ENCODE results near the gene HECTD3. TPM values are rescaled to one million over a fixed set of nuclear protein-coding genes. Genes with fewer than 3 reads are reported as not detected.

HECTD3 gene
- polyA plus RNA-seq (2013, experiment 1 of 2): 29.5 TPM
- 29.1 TPM for polyA plus RNA-seq (2013, experiment 2 of 2)

GRCh38 chr1:45010855-45011811 is at the start of gene HECTD3:
Gene HECTD3 (minus strand): TSS chr1:45011324. CDS start chr1:45011257, 67 bp downstream.
- DNase-seq: peak; percentile 72
- no peak within 1 kb of the TSS for H2BK5ac ChIP-seq (ENCODE audit: low read length)
- H2BK15ac ChIP-seq (replicated peaks; ENCODE audit: low read depth): no peak within 1 kb of the TSS
- no peak within 1 kb of the TSS for H4K5ac ChIP-seq (ENCODE audit: low read length)
- peaks cover 3% of the 10 kb centered on the region for H3K36me3 ChIP-seq (ENCODE audit: control insufficient read depth, insufficient read depth, low read length)
- no peak within 1 kb of the TSS for H3K4ac ChIP-seq (ENCODE audit: low read depth, low read length)
- no peak within 1 kb of the TSS for H2BK120ac ChIP-seq (ENCODE audit: low read depth, low read length)
- WGBS (ENCODE audit: extremely low coverage, insufficient coverage, low lambda C conversion rate): no CpG with 5 or more reads among the region's 62 CpGs
- no peak within 1 kb of the TSS for H2AK5ac ChIP-seq (ENCODE audit: low read length)
- H3K23ac ChIP-seq (ENCODE audit: low read length): no peak within 1 kb of the TSS
- peak within 1 kb of the TSS; percentile 88 for H3K4me2 ChIP-seq (ENCODE audit: low read length)
- peak within 1 kb of the TSS; percentile 81 for H3K27ac ChIP-seq (ENCODE audit: low read depth, low read length)
- H3K79me1 ChIP-seq (ENCODE audit: low read length): peaks cover 16% of the 10 kb centered on the region
- H3K27me3 ChIP-seq (ENCODE audit: insufficient read depth, low read length, poor library complexity): no peaks in the 10 kb centered on the region
- peak within 1 kb of the TSS; percentile 80 for H3K4me3 ChIP-seq (ENCODE audit: low read length)
- peak within 1 kb of the TSS; percentile 87 for H3K56ac ChIP-seq (ENCODE audit: low read length)
- peaks cover 7% of the 10 kb centered on the region for H3K4me1 ChIP-seq (ENCODE audit: control insufficient read depth, low read depth, low read length)
- peak within 1 kb of the TSS; percentile 82 for H3K9ac ChIP-seq (ENCODE audit: low read length)
- H3K18ac ChIP-seq (ENCODE audit: low read length): peak within 1 kb of the TSS; percentile 5
- H3K79me2 ChIP-seq (ENCODE audit: control insufficient read depth, insufficient read depth, low read length): peaks cover 8% of the 10 kb centered on the region
- no peak within 1 kb of the TSS for H4K8ac ChIP-seq (ENCODE audit: low read depth, low read length)

GRCh38 chr1:45059829-45060228 is 48.7 kb upstream of the HECTD3 start:
- Histone ChIP-seq H3K4me1 (ENCODE audit: control insufficient read depth, low read depth, low read length) (no peaks in the 10 kb centered on the region), H3K79me2 (ENCODE audit: control insufficient read depth, insufficient read depth, low read length) (no peaks in the 10 kb centered on the region), H3K27me3 (ENCODE audit: insufficient read depth, low read length, poor library complexity) (no peaks in the 10 kb centered on the region), H3K18ac (ENCODE audit: low read length) (no peak overlapping the region), H3K4me3 (ENCODE audit: low read length) (no peak overlapping the region), H3K4me2 (ENCODE audit: low read length) (no peak overlapping the region), H2BK5ac (ENCODE audit: low read length) (no peak overlapping the region), H2AK5ac (ENCODE audit: low read length) (no peak overlapping the region), H3K27ac (ENCODE audit: low read depth, low read length) (no peak overlapping the region), H3K9ac (ENCODE audit: low read length) (no peak overlapping the region), H3K56ac (ENCODE audit: low read length) (no peak overlapping the region), H2BK15ac (replicated peaks; ENCODE audit: low read depth) (no peak overlapping the region), H3K23ac (ENCODE audit: low read length) (no peak overlapping the region), H4K8ac (ENCODE audit: low read depth, low read length) (no peak overlapping the region), H4K5ac (ENCODE audit: low read length) (no peak overlapping the region), H2BK120ac (ENCODE audit: low read depth, low read length) (no peak overlapping the region), H3K36me3 (ENCODE audit: control insufficient read depth, insufficient read depth, low read length) (peaks cover 2% of the 10 kb centered on the region), H3K79me1 (ENCODE audit: low read length) (no peaks in the 10 kb centered on the region), H3K4ac (ENCODE audit: low read depth, low read length) (no peak overlapping the region)
- DNase-seq: no peak
- no CpG with 5 or more reads among the region's 2 CpGs for WGBS (ENCODE audit: extremely low coverage, insufficient coverage, low lambda C conversion rate)

GRCh38 chr1:45057542-45057941 is 46.4 kb upstream of the HECTD3 start:
- no peak overlapping the region for H2BK120ac ChIP-seq (ENCODE audit: low read depth, low read length)
- no peak overlapping the region for H4K5ac ChIP-seq (ENCODE audit: low read length)
- H3K4ac ChIP-seq (ENCODE audit: low read depth, low read length): no peak overlapping the region
- no peak overlapping the region for H2BK5ac ChIP-seq (ENCODE audit: low read length)
- no peak overlapping the region for H3K27ac ChIP-seq (ENCODE audit: low read depth, low read length)
- H4K8ac ChIP-seq (ENCODE audit: low read depth, low read length): no peak overlapping the region
- H3K27me3 ChIP-seq (ENCODE audit: insufficient read depth, low read length, poor library complexity): no peaks in the 10 kb centered on the region
- DNase-seq: no peak
- no peak overlapping the region for H3K23ac ChIP-seq (ENCODE audit: low read length)
- H3K79me1 ChIP-seq (ENCODE audit: low read length): no peaks in the 10 kb centered on the region
- H3K36me3 ChIP-seq (ENCODE audit: control insufficient read depth, insufficient read depth, low read length): peaks cover 2% of the 10 kb centered on the region
- H3K79me2 ChIP-seq (ENCODE audit: control insufficient read depth, insufficient read depth, low read length): no peaks in the 10 kb centered on the region
- H2AK5ac ChIP-seq (ENCODE audit: low read length): no peak overlapping the region
- no peak overlapping the region for H3K56ac ChIP-seq (ENCODE audit: low read length)
- no peak overlapping the region for H3K9ac ChIP-seq (ENCODE audit: low read length)
- no peak overlapping the region for H2BK15ac ChIP-seq (replicated peaks; ENCODE audit: low read depth)
- no peaks in the 10 kb centered on the region for H3K4me1 ChIP-seq (ENCODE audit: control insufficient read depth, low read depth, low read length)
- H3K18ac ChIP-seq (ENCODE audit: low read length): no peak overlapping the region
- no peak overlapping the region for H3K4me3 ChIP-seq (ENCODE audit: low read length)
- H3K4me2 ChIP-seq (ENCODE audit: low read length): no peak overlapping the region
- no CpG with 5 or more reads among the region's 1 CpG for WGBS (ENCODE audit: extremely low coverage, insufficient coverage, low lambda C conversion rate)

- no peak overlapping the region for H2AK5ac ChIP-seq (ENCODE audit: low read length)
- H3K27me3 ChIP-seq (ENCODE audit: insufficient read depth, low read length, poor library complexity): no peaks in the 10 kb centered on the region
- H3K4me1 ChIP-seq (ENCODE audit: control insufficient read depth, low read depth, low read length): no peaks in the 10 kb centered on the region
- no peak overlapping the region for H2BK120ac ChIP-seq (ENCODE audit: low read depth, low read length)
- no peak overlapping the region for H3K4me3 ChIP-seq (ENCODE audit: low read length)
- H3K27ac ChIP-seq (ENCODE audit: low read depth, low read length): no peak overlapping the region
- no peak overlapping the region for H4K5ac ChIP-seq (ENCODE audit: low read length)
- no peak overlapping the region for H3K56ac ChIP-seq (ENCODE audit: low read length)
- no peak overlapping the region for H2BK15ac ChIP-seq (replicated peaks; ENCODE audit: low read depth)
- no peak for DNase-seq
- WGBS (ENCODE audit: extremely low coverage, insufficient coverage, low lambda C conversion rate): no CpG with 5 or more reads among the region's 2 CpGs
- no peaks in the 10 kb centered on the region for H3K79me1 ChIP-seq (ENCODE audit: low read length)
- no peaks in the 10 kb centered on the region for H3K79me2 ChIP-seq (ENCODE audit: control insufficient read depth, insufficient read depth, low read length)
- H3K4me2 ChIP-seq (ENCODE audit: low read length): no peak overlapping the region
- H2BK5ac ChIP-seq (ENCODE audit: low read length): no peak overlapping the region
- no peak overlapping the region for H3K18ac ChIP-seq (ENCODE audit: low read length)
- H3K9ac ChIP-seq (ENCODE audit: low read length): no peak overlapping the region
- no peak overlapping the region for H3K4ac ChIP-seq (ENCODE audit: low read depth, low read length)
- no peak overlapping the region for H4K8ac ChIP-seq (ENCODE audit: low read depth, low read length)
- H3K23ac ChIP-seq (ENCODE audit: low read length): no peak overlapping the region
- H3K36me3 ChIP-seq (ENCODE audit: control insufficient read depth, insufficient read depth, low read length): no peaks in the 10 kb centered on the region
Measured at GRCh38 chr1:45051005-45051772, 40.1 kb upstream of the HECTD3 start.

- H2BK15ac ChIP-seq (replicated peaks; ENCODE audit: low read depth): no peak overlapping the region
- no peaks in the 10 kb centered on the region for H3K27me3 ChIP-seq (ENCODE audit: insufficient read depth, low read length, poor library complexity)
- H2BK5ac ChIP-seq (ENCODE audit: low read length): no peak overlapping the region
- H2AK5ac ChIP-seq (ENCODE audit: low read length): no peak overlapping the region
- DNase-seq: no peak
- no peak overlapping the region for H3K27ac ChIP-seq (ENCODE audit: low read depth, low read length)
- no peak overlapping the region for H3K56ac ChIP-seq (ENCODE audit: low read length)
- H3K18ac ChIP-seq (ENCODE audit: low read length): no peak overlapping the region
- H3K79me1 ChIP-seq (ENCODE audit: low read length): no peaks in the 10 kb centered on the region
- no peaks in the 10 kb centered on the region for H3K36me3 ChIP-seq (ENCODE audit: control insufficient read depth, insufficient read depth, low read length)
- no peak overlapping the region for H4K5ac ChIP-seq (ENCODE audit: low read length)
- H3K23ac ChIP-seq (ENCODE audit: low read length): no peak overlapping the region
- H2BK120ac ChIP-seq (ENCODE audit: low read depth, low read length): no peak overlapping the region
- H3K4me2 ChIP-seq (ENCODE audit: low read length): no peak overlapping the region
- no peaks in the 10 kb centered on the region for H3K4me1 ChIP-seq (ENCODE audit: control insufficient read depth, low read depth, low read length)
- no peak overlapping the region for H3K4me3 ChIP-seq (ENCODE audit: low read length)
- no peaks in the 10 kb centered on the region for H3K79me2 ChIP-seq (ENCODE audit: control insufficient read depth, insufficient read depth, low read length)
- H3K4ac ChIP-seq (ENCODE audit: low read depth, low read length): no peak overlapping the region
- no CpG with 5 or more reads among the region's 5 CpGs for WGBS (ENCODE audit: extremely low coverage, insufficient coverage, low lambda C conversion rate)
- no peak overlapping the region for H4K8ac ChIP-seq (ENCODE audit: low read depth, low read length)
- no peak overlapping the region for H3K9ac ChIP-seq (ENCODE audit: low read length)
Measured at GRCh38 chr1:45047032-45047431, 35.9 kb upstream of the HECTD3 start.

Data from mesendoderm (in vitro differentiated cells).